ENCODE data around the gene TRIM41.
A peak's percentile ranks its signal among the peaks of the same experiment; 100 is the strongest.

The TRIM41 gene

GRCh38 chr5:181189363-181189961 is 33.6 kb upstream of the TRIM41 start:
- DNase-seq (ENCODE audit: insufficient read length, low spot score) (no peak), FAIRE-seq (no peak)
- no peak for TF ChIP-seq CTCF (IDR thresholded peaks at IDR 0.05; ENCODE audit: insufficient read depth, missing control alignments)

- no peak for TF ChIP-seq CTCF (IDR thresholded peaks at IDR 0.05; ENCODE audit: insufficient read depth, missing control alignments)
- DNase-seq (ENCODE audit: insufficient read length, low spot score) (no peak), FAIRE-seq (no peak)
Observed at GRCh38 chr5:181189962-181190710, 32.9 kb upstream of the TRIM41 start.

GRCh38 chr5:181190711-181191525 is 32.2 kb upstream of the TRIM41 start:
- peak; percentile 17 for TF ChIP-seq CTCF (IDR thresholded peaks at IDR 0.05; ENCODE audit: insufficient read depth, missing control alignments)
- DNase-seq (ENCODE audit: insufficient read length, low spot score) (no peak), FAIRE-seq (no peak)

- TF ChIP-seq CTCF (IDR thresholded peaks at IDR 0.05; ENCODE audit: insufficient read depth, missing control alignments): no peak
- FAIRE-seq: no peak
- peak; percentile 72 for DNase-seq (ENCODE audit: insufficient read length, low spot score)
Observed at GRCh38 chr5:181191526-181192336, 31.4 kb upstream of the TRIM41 start.

GRCh38 chr5:181192337-181193046 is 30.6 kb upstream of the TRIM41 start:
- FAIRE-seq (no peak), DNase-seq (ENCODE audit: insufficient read length, low spot score) (no peak)
- TF ChIP-seq CTCF (IDR thresholded peaks at IDR 0.05; ENCODE audit: insufficient read depth, missing control alignments): no peak

- FAIRE-seq: no peak
- DNase-seq (ENCODE audit: insufficient read length, low spot score): no peak
Observed at GRCh38 chr5:181193656-181194055, 29.4 kb upstream of the TRIM41 start.

More at GRCh38 chr5:181193656-181194055, 29.4 kb upstream of the TRIM41 start:
- TF ChIP-seq CTCF (IDR thresholded peaks at IDR 0.05; ENCODE audit: insufficient read depth, missing control alignments): no peak
